A673 (cell line): ENCODE results near the gene STAMBP. TPM values are rescaled to one million over a fixed set of nuclear protein-coding genes. Genes with fewer than 3 reads are reported as not detected.
"Not testable (repeated sequence)": the region's sequence is repeated elsewhere in the genome, so short reads cannot be mapped to it uniquely, and the experiment has no call there.

Source experiments
- BruUV-seq: library from RNA; stranded (reverse); fragments of 400-500 nt; replicated peaks from 2 replicates; lab custom pipeline; 2021; lab: Mats Ljungman, UMichigan
- CTCF ChIA-PET: fragments of 300-600 bp; sonication (Branson Sonifier 250); formaldehyde crosslinking; loops from one replicate; lab custom pipeline; 2022; ENCODE audit warnings: antibody characterized with exemption; lab: Charles Lee
- POLR2A ChIA-PET: fragments of 300-600 bp; sonication (Branson Sonifier 250); formaldehyde crosslinking; loops from one replicate; lab custom pipeline; 2022; ENCODE audit warnings: antibody characterized with exemption; ENCODE audit not compliant: low non-redundant PET; lab: Charles Lee
- DNase-seq: peaks from one replicate; pipeline ENCODE4 v3.0.0-alpha.2; 2015; ENCODE audit warnings: low spot score
- H3K27ac ChIP-seq: fragments of 200-600 bp; sonication (generic); 2 replicates; pipeline ENCODE4 v1.5.1; 2016; ENCODE audit warnings: mixed run types, low read depth, mild to moderate bottlenecking, mixed read lengths, antibody characterized with exemption, low read length; ENCODE audit not compliant: poor library complexity, severe bottlenecking
- H3K27me3 ChIP-seq: fragments of 200-600 bp; sonication (generic); replicated peaks from 2 replicates; pipeline ENCODE4 v1.6.1; 2017; ENCODE audit warnings: mixed run types, low read depth, mild to moderate bottlenecking, mixed read lengths, antibody characterized with exemption, low read length; ENCODE audit not compliant: insufficient read depth, poor library complexity
- H3K36me3 ChIP-seq: fragments of 200-600 bp; sonication (generic); 2 replicates; pipeline ENCODE4 v1.6.1; 2016; ENCODE audit warnings: mixed run types, mild to moderate bottlenecking, mixed read lengths, antibody characterized with exemption, low read length; ENCODE audit not compliant: insufficient read depth, poor library complexity, severe bottlenecking
- H3K4me1 ChIP-seq: fragments of 200-600 bp; sonication (generic); 2 replicates; pipeline ENCODE4 v1.6.1; 2017; ENCODE audit warnings: mixed run types, mild to moderate bottlenecking, mixed read lengths, antibody characterized with exemption, low read length; ENCODE audit not compliant: insufficient read depth, poor library complexity, severe bottlenecking
- H3K4me3 ChIP-seq: fragments of 200-600 bp; sonication (generic); 2 replicates; pipeline ENCODE4 v1.5.1; 2016; ENCODE audit warnings: low read depth, mixed run types, mild to moderate bottlenecking, mixed read lengths, low read length; ENCODE audit not compliant: poor library complexity, severe bottlenecking
- H3K9me3 ChIP-seq: fragments of 200-600 bp; sonication (generic); 2 replicates; pipeline ENCODE4 v1.6.1; 2016; ENCODE audit warnings: mixed run types, low read depth, mild to moderate bottlenecking, mixed read lengths, antibody characterized with exemption, low read length; ENCODE audit not compliant: poor library complexity, severe bottlenecking
- CTCF ChIP-seq: fragments of 300-800, 200-600 bp; sonication (generic); conservative IDR thresholded peaks from 2 replicates; pipeline ENCODE4 v1.5.1; 2017; ENCODE audit warnings: low read depth, mild to moderate bottlenecking, antibody characterized with exemption, low read length, moderate library complexity, mixed read lengths
- EZH2 ChIP-seq: fragments of 200-600 bp; sonication (generic); IDR thresholded peaks from 2 replicates; pipeline ENCODE4 v1.6.1; 2017; ENCODE audit warnings: borderline replicate concordance, low read depth, mild to moderate bottlenecking, mixed read lengths, antibody characterized with exemption, low read length; ENCODE audit not compliant: poor library complexity, severe bottlenecking
- intact Hi-C: fragments of 100-400 bp; cut with micrococcal nuclease; formaldehyde crosslinking; loops from one replicate; pipeline ENCODE4 v1.10.0; 2022; ENCODE audit not compliant: unreplicated experiment
- total RNA-seq: library from RNA; stranded (reverse); gene quantifications from 2 replicates; pipeline ENCODE4 v1.2.3, GENCODE V29; 2021

Gene STAMBP
- total RNA-seq, 1 experiment from 2014 or later: 67.1 TPM

- DNase-seq: no peak
- Histone ChIP-seq H3K4me3 (no peak overlapping the region), H3K4me1 (no peaks in the 10 kb centered on the region), H3K36me3 (no peaks in the 10 kb centered on the region), H3K27ac (no peak overlapping the region), H3K27me3 (no peaks in the 10 kb centered on the region), H3K9me3 (no peaks in the 10 kb centered on the region)
- intact Hi-C loops: no loop called here
- BruUV-seq: no TSS peak
- ChIA-PET POLR2A (no interaction called here), CTCF (no interaction called here)
- no peak for TF ChIP-seq CTCF
- no peak for TF ChIP-seq EZH2
These were observed 57.6 kb downstream of the STAMBP start for GRCh38 chr2:73886357-73886756.

- CTCF ChIA-PET, H3K4me1 ChIP-seq, POLR2A ChIA-PET, H3K9me3 ChIP-seq, DNase-seq, H3K27ac ChIP-seq, H3K27me3 ChIP-seq, H3K4me3 ChIP-seq, H3K36me3 ChIP-seq, intact Hi-C loops, BruUV-seq: not testable (repeated sequence)
These were observed 59.0 kb downstream of the STAMBP start for GRCh38 chr2:73887596-73888353.

GRCh38 chr2:73888388-73888787 is 59.6 kb downstream of the STAMBP start:
- ChIA-PET POLR2A (no interaction called here), CTCF (no interaction called here)
- DNase-seq: no peak
- Histone ChIP-seq H3K27me3 (no peaks in the 10 kb centered on the region), H3K4me1 (no peaks in the 10 kb centered on the region), H3K4me3 (no peak overlapping the region), H3K27ac (no peak overlapping the region), H3K9me3 (no peaks in the 10 kb centered on the region), H3K36me3 (no peaks in the 10 kb centered on the region)
- intact Hi-C loops: no loop called here
- BruUV-seq: no TSS peak
- TF ChIP-seq CTCF (no peak), EZH2 (no peak)

GRCh38 chr2:73889206-73889605 is 60.4 kb downstream of the STAMBP start:
- no TSS peak for BruUV-seq
- ChIA-PET POLR2A (no interaction called here), CTCF (no interaction called here)

More at GRCh38 chr2:73889206-73889605, 60.4 kb downstream of the STAMBP start:
- Histone ChIP-seq H3K4me1 (no peaks in the 10 kb centered on the region), H3K27ac (no peak overlapping the region), H3K36me3 (no peaks in the 10 kb centered on the region), H3K27me3 (no peaks in the 10 kb centered on the region), H3K9me3 (no peaks in the 10 kb centered on the region), H3K4me3 (no peak overlapping the region)
- no peak for DNase-seq
- intact Hi-C loops: no loop called here
- TF ChIP-seq EZH2: no peak
- no peak for TF ChIP-seq CTCF
